SIG-M5 treated with dmso at 0.1 percent for 504 hours (cell line): ENCODE data around the gene TMEM120A.
"Not testable (repeated sequence)": the region's sequence is repeated elsewhere in the genome, so short reads cannot be mapped to it uniquely, and the experiment has no call there.

Experiments
- DNase-seq: peaks from one replicate; lab custom pipeline; 2025; ENCODE audit not compliant: unreplicated experiment; lab: John Stamatoyannopoulos, UW

Gene TMEM120A

GRCh38 chr7:75994388-75995051, at the start of gene TMEM120A:
Gene TMEM120A (minus strand): TSS chr7:75994595. CDS start chr7:75994570, 25 bp downstream.
- DNase-seq, result peak; percentile 85

- no peak for DNase-seq
These were observed 45.7 kb upstream of the TMEM120A start for GRCh38 chr7:76040126-76040525.

- no peak for DNase-seq
These were observed 42.9 kb upstream of the TMEM120A start for GRCh38 chr7:76037310-76037709.

GRCh38 chr7:76031964-76032363, 37.6 kb upstream of the TMEM120A start:
- DNase-seq, result no peak

- DNase-seq, result not testable (repeated sequence)
These were observed 35.3 kb upstream of the TMEM120A start for GRCh38 chr7:76029682-76030081.

GRCh38 chr7:76023002-76023401, 28.6 kb upstream of the TMEM120A start:
- DNase-seq, result peak; percentile 75

- DNase-seq, result no peak
These were observed 27.8 kb upstream of the TMEM120A start for GRCh38 chr7:76022026-76022780.

GRCh38 chr7:76020031-76020714, 25.8 kb upstream of the TMEM120A start:
- peak; percentile 27 for DNase-seq

GRCh38 chr7:76018520-76018919, 24.1 kb upstream of the TMEM120A start:
- DNase-seq, result not testable (repeated sequence)

- DNase-seq, result no peak
These were observed 22.0 kb upstream of the TMEM120A start for GRCh38 chr7:76016191-76016947.

- no peak for DNase-seq
These were observed 17.1 kb upstream of the TMEM120A start for GRCh38 chr7:76011442-76011861.

GRCh38 chr7:76009672-76010600, 15.5 kb upstream of the TMEM120A start:
- DNase-seq, result no peak

- no peak for DNase-seq
These were observed 13.8 kb upstream of the TMEM120A start for GRCh38 chr7:76008156-76008687.

GRCh38 chr7:76005004-76005403, 10.6 kb upstream of the TMEM120A start:
- not testable (repeated sequence) for DNase-seq

- DNase-seq, result no peak
These were observed 9.0 kb upstream of the TMEM120A start for GRCh38 chr7:76003351-76003750.

- DNase-seq, result no peak
These were observed 8.4 kb upstream of the TMEM120A start for GRCh38 chr7:76002822-76003221.

- no peak for DNase-seq
These were observed 7.7 kb upstream of the TMEM120A start for GRCh38 chr7:76002139-76002538.

GRCh38 chr7:76000566-76000965, 6.2 kb upstream of the TMEM120A start:
- DNase-seq, result no peak

- DNase-seq, result no peak
These were observed 3.6 kb upstream of the TMEM120A start for GRCh38 chr7:75998038-75998437.

- no peak for DNase-seq
These were observed 2.1 kb upstream of the TMEM120A start for GRCh38 chr7:75996476-75996875.
